Heart right ventricle (tissue), 16 donors: ENCODE data around the gene ATOSB. TPM values are rescaled to one million over a fixed set of nuclear protein-coding genes. Genes with fewer than 3 reads are reported as not detected.

ENCODE experiments used
- ATAC-seq, 8 donors: fragments of 200-7000 bp; cut with Tn5 transposase; one replicate each; pipeline ENCODE4 v1.9.1; 2020; ENCODE audit warnings: mild to moderate bottlenecking in 8 of 8, moderate library complexity in 8 of 8, moderate number of reproducible peaks in 1 of 8
- DNase-seq, 2 donors: peaks; one replicate each; pipeline ENCODE4 v3.0.0-alpha.2; 2020
- H3K27ac ChIP-seq, 10 donors: fragments of 200-600 bp; sonication (generic) in 2 of 10; one replicate each; pipeline versions ENCODE4 v1.5.0 to v1.8.0; 2020 to 2022; ENCODE audit warnings: mild to moderate bottlenecking in 3 of 10
- H3K27me3 ChIP-seq, 7 donors: fragments of 200-600 bp; one replicate each; pipeline ENCODE4 v1.8.0; 2021 to 2022; ENCODE audit warnings: mild to moderate bottlenecking in 2 of 7
- H3K36me3 ChIP-seq, 9 donors: fragments of 200-600 bp; sonication (generic) in 1 of 9; one replicate each; pipeline versions ENCODE4 v1.5.0 to v1.8.0; 2020 to 2022; ENCODE audit warnings: mild to moderate bottlenecking in 2 of 9
- H3K4me1 ChIP-seq, 9 donors: fragments of 200-600 bp; sonication (generic) in 1 of 9; one replicate each; pipeline versions ENCODE4 v1.5.0 to v1.8.0; 2020 to 2022; ENCODE audit warnings: mild to moderate bottlenecking in 4 of 9
- H3K4me3 ChIP-seq, 10 donors: fragments of 200-600 bp; sonication (generic) in 2 of 10; one replicate each; pipeline versions ENCODE4 v1.5.0 to v1.8.0; 2020 to 2022; ENCODE audit warnings: mild to moderate bottlenecking in 7 of 10, moderate library complexity in 2 of 10
- H3K9me3 ChIP-seq, 11 donors: fragments of 200-600 bp in 10 of 11; sonication (generic) in 2 of 11; one replicate each; pipeline versions ENCODE4 v1.5.0 to v1.8.0; 2013 to 2022; ENCODE audit warnings: mild to moderate bottlenecking in 2 of 11, control low read depth in 1 of 11, moderate library complexity in 1 of 11
- CTCF ChIP-seq, 9 donors: fragments of 200-600 bp; sonication (generic) in 2 of 9; IDR thresholded peaks; one replicate each; pipeline versions ENCODE4 v1.5.0 to v1.8.0; 2021 to 2022; ENCODE audit warnings: antibody characterized with exemption in 9 of 9, mild to moderate bottlenecking in 5 of 9, moderate library complexity in 1 of 9
- WGBS, 2 donors: extraction: QIAGEN DNeasy Blood & Tissue Kit; methylation state at CpG; one replicate each; pipeline ENCODE4 v1.1.7; 2013; ENCODE audit warnings: inconsistent platforms in 1 of 2; 5-methylcytosine and 5-hydroxymethylcytosine counted together
- intact Hi-C, 10 donors: fragments of 100-400 bp; cut with DNase I; formaldehyde crosslinking; loops; one replicate each; pipeline versions ENCODE4 v1.11.1 to v1.14.2; 2022
- long read RNA-seq, 3 donors: library from polyadenylated mRNA; unstranded; transcript quantifications; one replicate each; pipeline ENCODE4 v2.0.0, GENCODE V29; 2020 to 2021
- polyA plus RNA-seq, 2 donors: library from polyadenylated mRNA; stranded (reverse); fragments of 200-250 nt; gene quantifications; one replicate each; pipeline ENCODE4 v1.2.3, GENCODE V29; 2013
- total RNA-seq, 10 donors: library from RNA; stranded (reverse); fragmentation: NEBNext Ultra II Directional in 3 of 10; extraction: Animal tissue kit (Norgen Biotek cat#: 25700) in 3 of 10; gene quantifications; one replicate each; pipeline versions ENCODE4 v1.2.1 to v1.2.4, GENCODE V29; 2021 to 2023
- donor health status: Arrhythmogenic right ventricular cardiomyopathy.
- donor health status: ischemic (EF 13 %, LVEDD 7.1; RV severe dilation, severe dysfunction).
- donor health status: healthy with polysubstance abuse.
- donor health status: DM: no; HTN: yes; CAD: no.
- donor health status: DM: no; HTN: no; CAD: no.
- donor health status: ischemic (EF 25% LVEDD 6.9; RV normal size, moderate dysfunction).
- donor health status: ischemic (EF 25% LVEDD 5.7; RV mildly dilated, moderate dysfunction).
- donor health status: healthy.
- donor health status: DM: yes; HTN: yes; CAD: no.
- donor health status: Ischemic cardiomyopathy.
- donor health status: ischemic (EF 35%, LVEDD 5.7; RV mildly dilated, moderate dysfunction).
- donor health status: nonischemic (EF 11% LVEDD 7.7; RV severe dilation, severe dysfunction).
- donor health status: DM: yes; HTN: yes; CAD: no.
- donor health status: PGD.
- donor health status: ischemic (EF 29% LVEDD 5.4; RV normal size, mild dysfunction).
- donor health status: nonischemic (EF 23%, LVEDD 6.1; RV moderate dilation, normal function).

Gene ATOSB
- total RNA-seq (10 to 100 TPM; 12.2 to 20.3 (median 17.1) TPM), polyA plus RNA-seq (10 to 100 TPM; 25.5 to 31.6 TPM)
- long read RNA-seq, donor 1, full-length matches to known transcripts = 2 of 16 reads
- long read RNA-seq, donor 1, partial matches to known transcripts = 5 of 16 reads
- long read RNA-seq, donor 1, other reads (novel, unspliced or antisense) = 9 of 16 reads
- long read RNA-seq, donor 2, partial matches to known transcripts = 5 of 23 reads
- long read RNA-seq, donor 2, other reads (novel, unspliced or antisense) = 15 of 23 reads
- long read RNA-seq, donor 3, partial matches to known transcripts = 14 of 18 reads
- long read RNA-seq, donor 3, other reads (novel, unspliced or antisense) = 4 of 18 reads

GRCh38 chr9:35115680-35116538 lies at the start of gene ATOSB:
ATOSB (minus strand) TSS chr9:35115862; CDS start chr9:35108274, 7,588 bp downstream.
- WGBS, 2 donors = 1% methylated on average over 54 of the region's 54 CpGs

GRCh38 chr9:35164711-35165110 lies 49.0 kb upstream of the ATOSB start:
- intact Hi-C loops = loop anchor here in 5 of 10 donors (5.0 to 10.0 kb wide), 4 partner anchors 47 to 180 kb away; partner anchors contain the start of gene ATOSB (in 4 of the 5)
- peak overlapping the region in 1 of 10 donors; percentile 19 for H3K27ac ChIP-seq
- no peak for DNase-seq
- ATAC-seq = no peak
- peaks cover 0 to 36% (median 21%) of the 10 kb centered on the region in 9 donors for H3K4me1 ChIP-seq
- no peaks in the 10 kb centered on the region for H3K36me3 ChIP-seq
- peaks cover 0 to 6% (median 0%) of the 10 kb centered on the region in 7 donors for H3K27me3 ChIP-seq
- WGBS, 2 donors = 64 to 81% methylated on average over 3 of the region's 3 CpGs
- no peak overlapping the region for H3K4me3 ChIP-seq
- no peaks in the 10 kb centered on the region for H3K9me3 ChIP-seq
- TF ChIP-seq CTCF (IDR thresholded peaks at IDR 0.05) = no peak

More at GRCh38 chr9:35115680-35116538, at the start of gene ATOSB:
- no peak for TF ChIP-seq CTCF (IDR thresholded peaks at IDR 0.05)
- peak; percentile 96 for DNase-seq
- ATAC-seq = peak; percentile 62 to 84 (median 72)
- Histone ChIP-seq H3K4me3 (peak within 1 kb of the TSS; percentile 45 to 78 (median 66)), H3K36me3 (no peaks in the 10 kb centered on the region), H3K4me1 (peaks cover 10 to 55% (median 46%) of the 10 kb centered on the region in 9 donors), H3K9me3 (no peaks in the 10 kb centered on the region), H3K27ac (peak within 1 kb of the TSS; percentile 79 to 98 (median 94)), H3K27me3 (no peaks in the 10 kb centered on the region)
- intact Hi-C loops = loop anchor here (1.0 to 10.0 kb wide), 16 partner anchors 45 to 441 kb away; partner anchors contain the start of gene UNC13B (in 4 of the 10)

- ATAC-seq (no peak), DNase-seq (no peak)
- Histone ChIP-seq H3K27ac (peak overlapping the region in 6 of 10 donors; percentile 90 to 98 (median 94)), H3K4me3 (peak overlapping the region in 8 of 10 donors; percentile 61 to 93 (median 82)), H3K4me1 (peaks cover 0 to 36% (median 21%) of the 10 kb centered on the region in 9 donors), H3K36me3 (no peaks in the 10 kb centered on the region), H3K9me3 (no peaks in the 10 kb centered on the region), H3K27me3 (peaks cover 0 to 6% (median 0%) of the 10 kb centered on the region in 7 donors)
- intact Hi-C loops = loop anchor here in 5 of 10 donors (5.0 to 10.0 kb wide), 4 partner anchors 46 to 181 kb away; partner anchors contain the start of gene ATOSB (in 4 of the 5)
- no peak for TF ChIP-seq CTCF (IDR thresholded peaks at IDR 0.05)
- 60 to 73% methylated on average over 3 of the region's 3 CpGs for WGBS, 2 donors
Observed at GRCh38 chr9:35163413-35163812, 47.8 kb upstream of the ATOSB start.
